Ishikawa (cell line): ENCODE data around the gene DNAJA4.

Source experiments
- CEBPB ChIP-seq: IDR thresholded peaks from 2 replicates; pipeline ENCODE4 v1.6.1; 2012
- EP300 ChIP-seq: IDR thresholded peaks from 2 replicates; pipeline ENCODE4 v1.6.1; 2012; ENCODE audit warnings: borderline replicate concordance
- RAD21 ChIP-seq: IDR thresholded peaks from 2 replicates; pipeline ENCODE4 v1.6.1; 2012; ENCODE audit warnings: low read depth
- TAF1 ChIP-seq: IDR thresholded peaks from 2 replicates; pipeline ENCODE4 v1.6.1; 2012; ENCODE audit warnings: low read depth, mild to moderate bottlenecking
- YY1 ChIP-seq: IDR thresholded peaks from 2 replicates; pipeline ENCODE4 v1.6.1; 2012; ENCODE audit warnings: low read depth
- ZBTB7A ChIP-seq: IDR thresholded peaks from 2 replicates; pipeline ENCODE4 v1.6.1; 2012; ENCODE audit warnings: low read depth

DNA sequence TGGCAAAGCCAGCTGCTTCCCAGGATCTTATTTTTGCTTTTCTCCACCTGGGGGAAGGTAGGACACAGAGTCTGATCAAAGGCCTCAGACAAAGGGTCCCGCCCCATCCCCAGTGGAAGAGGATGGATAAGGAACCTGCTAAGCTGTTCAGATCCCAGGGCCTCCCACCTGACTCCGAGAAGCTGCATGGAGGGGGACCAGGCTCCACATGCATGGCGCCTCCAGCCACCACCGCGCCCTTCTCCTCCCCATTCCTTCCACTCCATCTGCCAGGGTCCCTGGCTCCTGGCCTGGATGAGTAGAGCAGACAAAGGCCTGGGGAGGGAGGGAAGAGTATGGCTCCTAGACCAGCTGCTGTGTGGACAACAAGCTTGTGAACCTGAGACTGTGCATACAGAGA is 55.8 kb downstream of the DNAJA4 start:
- TF ChIP-seq EP300 (no peak), CEBPB (no peak), ZBTB7A (no peak), TAF1 (no peak), YY1 (no peak), RAD21 (no peak)
